ENCODE measurements around the gene AMDHD2. TPM values are rescaled to one million over a fixed set of nuclear protein-coding genes. Genes with fewer than 3 reads are reported as not detected.
"Not testable (repeated sequence)": the region's sequence is repeated elsewhere in the genome, so short reads cannot be mapped to it uniquely, and the experiment has no call there.

Gene AMDHD2
- total and polyA plus RNA-seq, 2 of the 13 experiments (the other 11 are each of a cell fraction or from before 2014, with no cell fraction given) = 33.5 to 39.1 TPM

GRCh38 chr16:2560798-2561133 is 40.6 kb downstream of the AMDHD2 start:
- H2AFZ ChIP-seq (ENCODE audit: low read length); H3K4me3 ChIP-seq (replicated peaks in 1 of 3; ENCODE audit: insufficient read depth in 1 of 3, low read depth in 2 of 3, low read length in 3 of 3); H4K20me1 ChIP-seq (ENCODE audit: insufficient read depth, low read length); H3K27ac ChIP-seq (ENCODE audit: extremely low read length, insufficient read depth, low read length); H3K36me3 ChIP-seq (replicated peaks in 1 of 2; ENCODE audit: control insufficient read depth in 1 of 2, insufficient read depth in 2 of 2, low read length in 2 of 2); CTCF ChIA-PET (ENCODE audit: low intra/inter-chr PET ratio, low total read pairs); H3K4me2 ChIP-seq (ENCODE audit: low read depth, low read length); H3K27me3 ChIP-seq (ENCODE audit: control insufficient read depth in 1 of 2, insufficient read depth in 2 of 2, low read length in 2 of 2); DNase-seq (ENCODE audit: low spot score); H3K9me3 ChIP-seq (ENCODE audit: low read length); H3K4me1 ChIP-seq (ENCODE audit: insufficient read depth, low read length); BruUV-seq (replicated peaks); H3K79me2 ChIP-seq (ENCODE audit: insufficient read depth, low read length); POLR2A ChIA-PET; H3K9ac ChIP-seq (ENCODE audit: insufficient read depth, low read depth, low read length); in situ Hi-C loops (cut with HindIII; ENCODE audit: extremely low pct_ligation_motif_present, low pct_unique_long_range_greater_than_20kb); intact Hi-C loops (cut with micrococcal nuclease; ENCODE audit: unreplicated experiment): not testable (repeated sequence)
- ATAC-seq (peak; percentile 92), FAIRE-seq (peak; percentile 85)
- no CpG with 5 or more reads among the region's 4 CpGs for WGBS (ENCODE audit: low lambda C conversion rate)
- 0 out of 2 replicates have a peak, but pooled peaks have one; percentile 26 for TF ChIP-seq ZBTB33 (CRISPR knock-in tag; IDR thresholded peaks at IDR 0.05)
- peak; percentile 37; the same call in 1 of the 2 replicates for TF ChIP-seq SAP130 (CRISPR knock-in tag; IDR thresholded peaks at IDR 0.05; ENCODE audit: low read depth)
- TF ChIP-seq STAG1 (CRISPR knock-in tag; IDR thresholded peaks at IDR 0.05) = peak; percentile 72
- TF ChIP-seq, protein P1, sequence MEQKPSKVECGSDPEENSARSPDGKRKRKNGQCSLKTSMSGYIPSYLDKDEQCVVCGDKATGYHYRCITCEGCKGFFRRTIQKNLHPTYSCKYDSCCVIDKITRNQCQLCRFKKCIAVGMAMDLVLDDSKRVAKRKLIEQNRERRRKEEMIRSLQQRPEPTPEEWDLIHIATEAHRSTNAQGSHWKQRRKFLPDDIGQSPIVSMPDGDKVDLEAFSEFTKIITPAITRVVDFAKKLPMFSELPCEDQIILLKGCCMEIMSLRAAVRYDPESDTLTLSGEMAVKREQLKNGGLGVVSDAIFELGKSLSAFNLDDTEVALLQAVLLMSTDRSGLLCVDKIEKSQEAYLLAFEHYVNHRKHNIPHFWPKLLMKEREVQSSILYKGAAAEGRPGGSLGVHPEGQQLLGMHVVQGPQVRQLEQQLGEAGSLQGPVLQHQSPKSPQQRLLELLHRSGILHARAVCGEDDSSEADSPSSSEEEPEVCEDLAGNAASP (CRISPR knock-in tag; IDR thresholded peaks at IDR 0.05; ENCODE audit: borderline replicate concordance) = peak; percentile 28; the same call in 1 of the 2 replicates
- TF ChIP-seq KDM2A (CRISPR knock-in tag; IDR thresholded peaks at IDR 0.05; ENCODE audit: borderline replicate concordance, low read depth) = peak; percentile 30; the same call in 1 of the 2 replicates

- H3K4me1 ChIP-seq (ENCODE audit: insufficient read depth, low read length); H3K27me3 ChIP-seq (ENCODE audit: control insufficient read depth in 1 of 2, insufficient read depth in 2 of 2, low read length in 2 of 2); FAIRE-seq; H4K20me1 ChIP-seq (ENCODE audit: insufficient read depth, low read length); H3K9ac ChIP-seq (ENCODE audit: insufficient read depth, low read depth, low read length); BruUV-seq (replicated peaks); H3K4me3 ChIP-seq (replicated peaks in 1 of 3; ENCODE audit: insufficient read depth in 1 of 3, low read depth in 2 of 3, low read length in 3 of 3); intact Hi-C loops (cut with micrococcal nuclease; ENCODE audit: unreplicated experiment); H2AFZ ChIP-seq (ENCODE audit: low read length); H3K27ac ChIP-seq (ENCODE audit: extremely low read length, insufficient read depth, low read length); H3K36me3 ChIP-seq (replicated peaks in 1 of 2; ENCODE audit: control insufficient read depth in 1 of 2, insufficient read depth in 2 of 2, low read length in 2 of 2); H3K9me3 ChIP-seq (ENCODE audit: low read length); DNase-seq (ENCODE audit: low spot score); ATAC-seq; in situ Hi-C loops (cut with HindIII; ENCODE audit: extremely low pct_ligation_motif_present, low pct_unique_long_range_greater_than_20kb); CTCF ChIA-PET (ENCODE audit: low intra/inter-chr PET ratio, low total read pairs); POLR2A ChIA-PET; H3K4me2 ChIP-seq (ENCODE audit: low read depth, low read length); H3K79me2 ChIP-seq (ENCODE audit: insufficient read depth, low read length): not testable (repeated sequence)
- WGBS (ENCODE audit: low lambda C conversion rate) = no CpG with 5 or more reads among the region's 6 CpGs
These were observed 47.3 kb downstream of the AMDHD2 start for GRCh38 chr16:2567506-2567905.

DNA sequence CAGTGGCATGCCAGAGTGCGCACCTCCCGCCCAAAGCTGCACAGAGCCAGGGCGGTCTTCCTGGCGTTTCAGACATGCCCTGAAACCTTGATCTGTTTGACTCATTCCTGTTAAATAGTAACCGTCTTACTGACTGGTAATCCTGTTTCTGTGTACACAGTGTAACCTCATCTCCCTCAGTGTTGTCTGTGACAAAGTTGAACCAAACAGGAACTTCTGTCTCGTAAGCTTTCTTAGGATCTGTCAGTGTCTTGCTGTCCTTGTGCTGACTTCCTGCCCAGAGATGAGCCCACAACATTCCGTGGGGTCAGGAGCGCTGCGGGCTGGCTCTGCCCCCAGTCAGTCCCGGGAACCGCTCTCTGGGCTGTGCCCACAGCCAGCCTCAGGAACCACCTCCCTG is 48.4 kb downstream of the AMDHD2 start:
- H4K20me1 ChIP-seq (ENCODE audit: insufficient read depth, low read length); H3K27me3 ChIP-seq (ENCODE audit: control insufficient read depth in 1 of 2, insufficient read depth in 2 of 2, low read length in 2 of 2); H3K4me3 ChIP-seq (replicated peaks in 1 of 3; ENCODE audit: insufficient read depth in 1 of 3, low read depth in 2 of 3, low read length in 3 of 3); CTCF ChIA-PET (ENCODE audit: low intra/inter-chr PET ratio, low total read pairs); POLR2A ChIA-PET; H3K9me3 ChIP-seq (ENCODE audit: low read length); DNase-seq (ENCODE audit: low spot score); H3K4me1 ChIP-seq (ENCODE audit: insufficient read depth, low read length); H3K79me2 ChIP-seq (ENCODE audit: insufficient read depth, low read length); intact Hi-C loops (cut with micrococcal nuclease; ENCODE audit: unreplicated experiment); H3K4me2 ChIP-seq (ENCODE audit: low read depth, low read length); in situ Hi-C loops (cut with HindIII; ENCODE audit: extremely low pct_ligation_motif_present, low pct_unique_long_range_greater_than_20kb); H2AFZ ChIP-seq (ENCODE audit: low read length); H3K36me3 ChIP-seq (replicated peaks in 1 of 2; ENCODE audit: control insufficient read depth in 1 of 2, insufficient read depth in 2 of 2, low read length in 2 of 2); H3K9ac ChIP-seq (ENCODE audit: insufficient read depth, low read depth, low read length); H3K27ac ChIP-seq (ENCODE audit: extremely low read length, insufficient read depth, low read length); BruUV-seq (replicated peaks): not testable (repeated sequence)
- no CpG with 5 or more reads among the region's 11 CpGs for WGBS (ENCODE audit: low lambda C conversion rate)
- FAIRE-seq = peak; percentile 100
- peak; percentile 95 for ATAC-seq
